Transverse colon (tissue), 4 donors: ENCODE measurements around the gene SIRPB1. TPM values are rescaled to one million over a fixed set of nuclear protein-coding genes. Genes with fewer than 3 reads are reported as not detected.

Source experiments
- DNase-seq: peaks from one replicate; pipeline ENCODE4 v3.0.0-alpha.2; 2019
- H3K27ac ChIP-seq, 4 donors: fragments of 200-600 bp; sonication (generic); 2 replicates each; pipeline ENCODE4 v1.5.1; 2016 to 2018; ENCODE audit warnings: inconsistent platforms in 4 of 4
- H3K27me3 ChIP-seq: fragments of 200-600 bp; sonication (generic); 2 replicates; pipeline ENCODE4 v1.5.1; 2017; ENCODE audit warnings: inconsistent platforms
- H3K36me3 ChIP-seq, 4 donors: fragments of 200-600 bp; sonication (generic); 2 replicates each; pipeline ENCODE4 v1.5.1; 2017 to 2019; ENCODE audit warnings: inconsistent platforms in 4 of 4
- H3K4me1 ChIP-seq, 4 donors: fragments of 200-600 bp; sonication (generic); 2 replicates each; pipeline ENCODE4 v1.5.1; 2017 to 2020; ENCODE audit warnings: inconsistent platforms in 4 of 4
- H3K4me3 ChIP-seq, 4 donors: fragments of 200-600 bp; sonication (generic); 1 replicate in 1 of 4; 2 replicates in 3 of 4; pipeline versions ENCODE4 v1.5.1 to v1.6.1; 2017 to 2019; ENCODE audit warnings: inconsistent platforms in 4 of 4
- H3K9me3 ChIP-seq, 2 donors: fragments of 200-600 bp; sonication (generic); 2 replicates each; pipeline ENCODE4 v1.5.1; 2017 to 2019; ENCODE audit warnings: inconsistent platforms in 2 of 2
- CTCF ChIP-seq, 5 experiments: fragments of 200-600 bp in 3 of 5; fragments of 450-650 bp in 2 of 5; sonication (generic) in 3 of 5; IDR thresholded peaks; 1 replicate in 2 of 5; 2 replicates in 3 of 5; pipeline ENCODE4 v1.5.1; 2016 to 2017; ENCODE audit warnings: antibody characterized with exemption in 5 of 5, inconsistent platforms in 3 of 5, mild to moderate bottlenecking in 2 of 5, moderate library complexity in 1 of 5
- EP300 ChIP-seq: sonication (generic); formaldehyde crosslinking; IDR thresholded peaks from one replicate; pipeline ENCODE4 v1.6.1; 2017; ENCODE audit warnings: antibody characterized with exemption, low read depth
- POLR2A ChIP-seq: fragments of 450-650 bp; IDR thresholded peaks from one replicate; pipeline ENCODE4 v1.6.1; 2016; ENCODE audit warnings: antibody characterized with exemption, mild to moderate bottlenecking, moderate library complexity
- POLR2AphosphoS5 ChIP-seq, 3 donors: sonication (generic); formaldehyde crosslinking; IDR thresholded peaks; one replicate each; pipeline ENCODE4 v1.6.1; 2016; ENCODE audit warnings: antibody characterized with exemption in 3 of 3
- WGBS, 2 donors: methylation state at CpG; one replicate each; pipeline ENCODE4 v1.1.5; 2018; ENCODE audit warnings: low coverage in 1 of 2; 5-methylcytosine and 5-hydroxymethylcytosine counted together
- in situ Hi-C, 4 donors: fragments of 200-750 bp; cut with MboI; loops; one replicate each; pipeline versions ENCODE4 v1.15.0 to v1.15.1; 2017; ENCODE audit warnings: low sequenced_read_pairs in 3 of 4, low pct_ligation_motif_present in 1 of 4, low pct_unique_long_range_greater_than_20kb in 1 of 4
- intact Hi-C: fragments of 100-400 bp; cut with DNase I; formaldehyde crosslinking; loops from one replicate; pipeline ENCODE4 v1.15.1; 2023; ENCODE audit warnings: low total_unique reads
- total RNA-seq, 4 donors: library from RNA; depleted of rRNA; stranded (reverse); fragments of >200 nt; gene quantifications; one replicate each; pipeline ENCODE4 v1.1.0, GENCODE V29; 2016

Gene SIRPB1
- total RNA-seq, 4 donors from 2014 or later: 0.14 to 1.3 TPM; not detected in 2

- H3K9me3 ChIP-seq: no peaks in the 10 kb centered on the region
- no peaks in the 10 kb centered on the region for H3K27me3 ChIP-seq
- no peak for DNase-seq
- intact Hi-C loops (no loop called here), in situ Hi-C loops (no loop called here)
- WGBS, 2 donors: 60 to 84% methylated on average over 2 to 3 of the region's 3 CpGs
- H3K27ac ChIP-seq: peak overlapping the region in 1 of 4 donors; percentile 19
- H3K4me3 ChIP-seq: no peak overlapping the region
- TF ChIP-seq EP300 (no peak), CTCF (IDR thresholded peaks at IDR 0.05) (no peak), POLR2A (no peak)
- no peaks in the 10 kb centered on the region for H3K4me1 ChIP-seq
- H3K36me3 ChIP-seq: no peaks in the 10 kb centered on the region
Observed at GRCh38 chr20:1665345-1665744, 45.5 kb upstream of the SIRPB1 start.

GRCh38 chr20:1664911-1665310 is 45.1 kb upstream of the SIRPB1 start:
- TF ChIP-seq CTCF (IDR thresholded peaks at IDR 0.05): no peak
- TF ChIP-seq EP300: no peak
- TF ChIP-seq POLR2AphosphoS5 (IDR thresholded peaks at IDR 0.05): no peak
- no peak for TF ChIP-seq POLR2A
- WGBS, 2 donors: 69% methylated on average over 2 of the region's 5 CpGs; no CpG with 5 or more reads in 1 of the 2 donors
- H3K4me3 ChIP-seq: no peak overlapping the region
- H3K4me1 ChIP-seq: no peaks in the 10 kb centered on the region
- H3K27ac ChIP-seq: peak overlapping the region in 1 of 4 donors; percentile 19
- H3K9me3 ChIP-seq: no peaks in the 10 kb centered on the region
- no peaks in the 10 kb centered on the region for H3K27me3 ChIP-seq
- peak; percentile 37 for DNase-seq
- intact Hi-C loops (no loop called here), in situ Hi-C loops (no loop called here)
- H3K36me3 ChIP-seq: no peaks in the 10 kb centered on the region

GRCh38 chr20:1663917-1664316 is 44.1 kb upstream of the SIRPB1 start:
- DNase-seq: no peak
- in situ Hi-C loops: no loop called here
- WGBS, 2 donors: 59 to 64% methylated on average over 2 of the region's 2 CpGs
- no peaks in the 10 kb centered on the region for H3K36me3 ChIP-seq
- TF ChIP-seq EP300 (no peak), CTCF (IDR thresholded peaks at IDR 0.05) (no peak), POLR2A (no peak), POLR2AphosphoS5 (IDR thresholded peaks at IDR 0.05) (no peak)
- no peaks in the 10 kb centered on the region for H3K9me3 ChIP-seq
- no peaks in the 10 kb centered on the region for H3K4me1 ChIP-seq
- H3K27me3 ChIP-seq: peaks cover 5% of the 10 kb centered on the region
- no peak overlapping the region for H3K4me3 ChIP-seq
- no peak overlapping the region for H3K27ac ChIP-seq
- intact Hi-C loops: no loop called here

- WGBS, 2 donors: 31 to 39% methylated on average over 2 of the region's 2 CpGs
- no peak for DNase-seq
- no peaks in the 10 kb centered on the region for H3K36me3 ChIP-seq
- H3K27me3 ChIP-seq: peaks cover 5% of the 10 kb centered on the region
- no peak for TF ChIP-seq POLR2A
- no peak for TF ChIP-seq EP300
- no peak for TF ChIP-seq POLR2AphosphoS5 (IDR thresholded peaks at IDR 0.05)
- no peak for TF ChIP-seq CTCF (IDR thresholded peaks at IDR 0.05)
- intact Hi-C loops (no loop called here), in situ Hi-C loops (no loop called here)
- no peaks in the 10 kb centered on the region for H3K4me1 ChIP-seq
- no peaks in the 10 kb centered on the region for H3K9me3 ChIP-seq
- no peak overlapping the region for H3K27ac ChIP-seq
- H3K4me3 ChIP-seq: no peak overlapping the region
Observed at GRCh38 chr20:1661542-1662299, 41.9 kb upstream of the SIRPB1 start.
